HEK293 (cell line): ENCODE data around the gene ITGB2.

ENCODE experiments used
- CTCF ChIA-PET: fragments of 350-600 bp; formaldehyde crosslinking; extraction: SDS; loops from one replicate; lab custom pipeline; 2021; ENCODE audit warnings: antibody characterized with exemption; lab: Yijun Ruan, JAX
- POLR2A ChIA-PET: fragments of 300-600 bp; formaldehyde crosslinking; extraction: SDS; loops from one replicate; lab custom pipeline; 2020; ENCODE audit warnings: antibody characterized with exemption, inconsistent platforms; lab: Yijun Ruan, JAX
- H3K27ac ChIP-seq: fragments of 200-500 bp; sonication (Bioruptor generic); 2 replicates; pipeline ENCODE4 v1.5.1; 2014; ENCODE audit warnings: low read depth, low read length, control low read depth, inconsistent platforms; ENCODE audit errors: extremely low read depth
- H3K36me3 ChIP-seq, 2 experiments: fragments of 200-500 bp in 1 of 2; sonication (Bioruptor generic) in 1 of 2; 1 replicate in 1 of 2; 2 replicates in 1 of 2; pipeline ENCODE4 v1.5.1; 2014 to 2017; ENCODE audit warnings: inconsistent platforms in 2 of 2, low read length in 2 of 2; ENCODE audit not compliant: control insufficient read depth in 2 of 2, insufficient read depth in 1 of 2
- H3K4me1 ChIP-seq: fragments of 200-500 bp; sonication (Bioruptor generic); 2 replicates; pipeline ENCODE4 v1.5.1; 2014; ENCODE audit warnings: mild to moderate bottlenecking, low read length, inconsistent platforms; ENCODE audit not compliant: control insufficient read depth, insufficient read depth
- H3K4me3 ChIP-seq: 2 replicates; pipeline ENCODE4 v1.5.1; 2011; ENCODE audit warnings: low read depth, mild to moderate bottlenecking, control low read depth, low read length, moderate library complexity
- H3K9me3 ChIP-seq: fragments of 200-500 bp; sonication (Bioruptor generic); 2 replicates; pipeline ENCODE4 v1.5.1; 2014; ENCODE audit warnings: low read depth, low read length, inconsistent platforms; ENCODE audit not compliant: control insufficient read depth, insufficient read depth
- GFI1B ChIP-seq: fragments of 450-650 bp; formaldehyde crosslinking; IDR thresholded peaks from 2 replicates; pipeline ENCODE4 v1.5.1; 2016; ENCODE audit warnings: missing biosample characterization, missing genetic modification characterization
- HOXA7 ChIP-seq: sonication (generic); formaldehyde crosslinking; IDR thresholded peaks from 2 replicates; pipeline ENCODE4 v1.8.1; 2022; ENCODE audit warnings: missing genetic modification reagents, borderline replicate concordance
- REST ChIP-seq: fragments of 450-650 bp; formaldehyde crosslinking; IDR thresholded peaks from 2 replicates; pipeline ENCODE4 v1.5.1; 2016; ENCODE audit warnings: missing biosample characterization, missing genetic modification characterization
- SCRT2 ChIP-seq: fragments of 450-650 bp; formaldehyde crosslinking; IDR thresholded peaks from 2 replicates; pipeline ENCODE4 v1.5.1; 2016; ENCODE audit warnings: missing biosample characterization, missing genetic modification characterization
- ZBTB6 ChIP-seq: fragments of 450-650 bp; formaldehyde crosslinking; IDR thresholded peaks from 2 replicates; pipeline ENCODE4 v1.5.1; 2017; ENCODE audit warnings: missing biosample characterization, missing genetic modification characterization
- ZFP69B ChIP-seq: fragments of 450-650 bp; formaldehyde crosslinking; IDR thresholded peaks from 2 replicates; pipeline ENCODE4 v1.5.1; 2016; ENCODE audit warnings: missing biosample characterization, missing genetic modification characterization
- ZIC2 ChIP-seq: fragments of 450-650 bp; formaldehyde crosslinking; IDR thresholded peaks from 2 replicates; pipeline ENCODE4 v1.5.1; 2016; ENCODE audit warnings: missing biosample characterization, missing genetic modification characterization
- ZNF140 ChIP-seq: fragments of 450-650 bp; formaldehyde crosslinking; IDR thresholded peaks from 2 replicates; pipeline ENCODE4 v1.5.1; 2016; ENCODE audit warnings: missing biosample characterization, missing genetic modification characterization
- ZNF223 ChIP-seq: fragments of 450-650 bp; formaldehyde crosslinking; IDR thresholded peaks from 2 replicates; pipeline ENCODE4 v1.5.1; 2016; ENCODE audit warnings: missing biosample characterization, missing genetic modification characterization
- ZNF23 ChIP-seq: fragments of 450-650 bp; formaldehyde crosslinking; IDR thresholded peaks from 2 replicates; pipeline ENCODE4 v1.5.1; 2016; ENCODE audit warnings: missing biosample characterization, missing genetic modification characterization, borderline replicate concordance
- ZNF274 ChIP-seq, 2 experiments: fragments of 200-500 bp in 1 of 2; fragments of 450-650 bp in 1 of 2; sonication (Bioruptor generic) in 1 of 2; formaldehyde crosslinking in 1 of 2; IDR thresholded peaks; 2 replicates each; pipeline versions ENCODE4 v1.5.1 to v1.6.1; 2014 to 2016; ENCODE audit warnings: borderline replicate concordance in 1 of 2, inconsistent platforms in 1 of 2, low read length in 1 of 2, missing biosample characterization in 1 of 2, missing genetic modification characterization in 1 of 2
- ZNF404 ChIP-seq: fragments of 450-650 bp; formaldehyde crosslinking; IDR thresholded peaks from 2 replicates; pipeline ENCODE4 v1.5.1; 2017; ENCODE audit warnings: missing biosample characterization, missing genetic modification characterization
- ZNF488 ChIP-seq: fragments of 450-650 bp; formaldehyde crosslinking; IDR thresholded peaks from 2 replicates; pipeline ENCODE4 v1.5.1; 2016; ENCODE audit warnings: missing biosample characterization, missing genetic modification characterization
- ZNF560 ChIP-seq: fragments of 450-650 bp; formaldehyde crosslinking; IDR thresholded peaks from 2 replicates; pipeline ENCODE4 v1.5.1; 2017; ENCODE audit warnings: missing biosample characterization, missing genetic modification characterization, borderline replicate concordance
- ZNF639 ChIP-seq: fragments of 450-650 bp; formaldehyde crosslinking; IDR thresholded peaks from 2 replicates; pipeline ENCODE4 v1.5.1; 2016; ENCODE audit warnings: missing biosample characterization, missing genetic modification characterization
- ZSCAN16 ChIP-seq: fragments of 450-650 bp; formaldehyde crosslinking; IDR thresholded peaks from 2 replicates; pipeline ENCODE4 v1.5.1; 2016; ENCODE audit warnings: missing biosample characterization, missing genetic modification characterization
- ZSCAN4 ChIP-seq: fragments of 450-650 bp; formaldehyde crosslinking; IDR thresholded peaks from 2 replicates; pipeline ENCODE4 v1.5.1; 2017; ENCODE audit warnings: missing biosample characterization, missing genetic modification characterization

ITGB2 gene

GRCh38 chr21:44888581-44889550 lies 31.8 kb downstream of the ITGB2 start:
- Histone ChIP-seq H3K36me3 (no peaks in the 10 kb centered on the region), H3K4me1 (no peaks in the 10 kb centered on the region), H3K27ac (no peak overlapping the region), H3K4me3 (no peak overlapping the region), H3K9me3 (no peaks in the 10 kb centered on the region)
- ChIA-PET CTCF (interaction anchor here (0.6 to 1.6 kb wide), 3 partner anchors 41 to 905 kb away, joined by 3 to 4 read pairs (median 4); no protein-coding TSS in a partner anchor), POLR2A (interaction anchor here (0.6 kb wide), 1 partner anchor 403 kb away, joined by 7 read pairs; no protein-coding TSS in a partner anchor)
- no peak for TF ChIP-seq ZBTB6 (tag by site-specific recombination)
- no peak for TF ChIP-seq ZNF274 (IDR thresholded peaks at IDR 0.05; ENCODE audit: low read length)
- no peak for TF ChIP-seq ZNF274 (tag by site-specific recombination; IDR thresholded peaks at IDR 0.05; ENCODE audit: borderline replicate concordance)
- no peak for TF ChIP-seq ZFP69B (tag by site-specific recombination)
- TF ChIP-seq REST (tag by site-specific recombination) = no peak
- no peak for TF ChIP-seq ZNF488 (tag by site-specific recombination)
- no peak for TF ChIP-seq ZNF404 (tag by site-specific recombination)

- ChIA-PET POLR2A (interaction anchor here (0.6 to 1.4 kb wide), 2 partner anchors 14 to 404 kb away, joined by 3 to 7 read pairs; partner anchors contain the start of gene PTTG1IP), CTCF (interaction anchor here (0.6 to 1.6 kb wide), 3 partner anchors 250 to 906 kb away, joined by 4 read pairs; no protein-coding TSS in a partner anchor)
- Histone ChIP-seq H3K4me1 (no peaks in the 10 kb centered on the region), H3K36me3 (no peaks in the 10 kb centered on the region), H3K9me3 (no peaks in the 10 kb centered on the region), H3K27ac (no peak overlapping the region), H3K4me3 (no peak overlapping the region)
- no peak for TF ChIP-seq ZNF223 (tag by site-specific recombination)
These were observed 32.7 kb downstream of the ITGB2 start for GRCh38 chr21:44887807-44888580.

- POLR2A ChIA-PET = interaction anchor here (1.4 kb wide), 1 partner anchor 14 kb away, joined by 3 read pairs; the partner anchor contains the start of gene PTTG1IP
- Histone ChIP-seq H3K27ac (no peak overlapping the region), H3K4me3 (no peak overlapping the region), H3K9me3 (no peaks in the 10 kb centered on the region), H3K36me3 (no peaks in the 10 kb centered on the region), H3K4me1 (no peaks in the 10 kb centered on the region)
- CTCF ChIA-PET = interaction anchor here (0.6 to 1.6 kb wide), 3 partner anchors 46 to 529 kb away, joined by 3 to 4 read pairs (median 4); no protein-coding TSS in a partner anchor
- no peak for TF ChIP-seq ZNF639
- no peak for TF ChIP-seq ZNF274 (IDR thresholded peaks at IDR 0.05; ENCODE audit: low read length)
- no peak for TF ChIP-seq ZNF274 (tag by site-specific recombination; IDR thresholded peaks at IDR 0.05; ENCODE audit: borderline replicate concordance)
- TF ChIP-seq ZSCAN16 = no peak
- TF ChIP-seq ZNF23 (tag by site-specific recombination) = no peak
- TF ChIP-seq ZSCAN4 (tag by site-specific recombination) = no peak
- TF ChIP-seq GFI1B (tag by site-specific recombination) = no peak
- TF ChIP-seq ZIC2 (tag by site-specific recombination) = no peak
- no peak for TF ChIP-seq ZNF560 (tag by site-specific recombination)
- TF ChIP-seq ZNF140 = no peak
- no peak for TF ChIP-seq HOXA7
- no peak for TF ChIP-seq SCRT2
These were observed 33.4 kb downstream of the ITGB2 start for GRCh38 chr21:44887126-44887806.
